ENCODE data around the gene INHA. TPM values are rescaled to one million over a fixed set of nuclear protein-coding genes. Genes with fewer than 3 reads are reported as not detected.

INHA gene
- polyA plus RNA-seq, 1 of the 3 experiments (the other 2 are of a cell fraction): 1.2 TPM

- peaks cover 12 to 69% of the 10 kb centered on the region in 2 experiments; a peak in 2 of 4 replicates for H3K4me1 ChIP-seq (ENCODE audit: control insufficient read depth in 1 of 2, insufficient read depth in 2 of 2, low read depth in 1 of 2, low read length in 1 of 2)
- H3K4me2 ChIP-seq: no peak overlapping the region
- no peaks in the 10 kb centered on the region for H3K27me3 ChIP-seq (ENCODE audit: insufficient read depth)
- TF ChIP-seq TAF1 (IDR thresholded peaks at IDR 0.05; ENCODE audit: borderline replicate concordance, low read depth, low read length) (no peak), MEF2A (IDR thresholded peaks at IDR 0.05; ENCODE audit: borderline replicate concordance, low read depth) (no peak)
- H3K36me3 ChIP-seq (replicated peaks in 1 of 2; ENCODE audit: control insufficient read depth in 1 of 2, insufficient read depth in 2 of 2, low read length in 1 of 2): no peaks in the 10 kb centered on the region
- no peaks in the 10 kb centered on the region for H3F3A ChIP-seq (replicated peaks; ENCODE audit: insufficient read depth)
- WGBS (ENCODE audit: low lambda C conversion rate): 61% methylated on average over 2 of the region's 2 CpGs
- H3K27ac ChIP-seq (ENCODE audit: low read depth in 2 of 2, low read length in 1 of 2): peak overlapping the region in 1 of 2 experiments; percentile 98; a peak in 2 of 4 replicates
- H3K79me2 ChIP-seq (ENCODE audit: insufficient read depth): no peaks in the 10 kb centered on the region
- H4K20me1 ChIP-seq (ENCODE audit: insufficient read depth): no peaks in the 10 kb centered on the region
- ChIA-PET POLR2A (interaction anchor here (1.4 to 8.0 kb wide), 3 partner anchors 12 to 71 kb away, joined by 5 to 210 read pairs (median 53); partner anchors contain the start of genes ASIC4 and GMPPA), CTCF (interaction anchor here (1.9 to 62.1 kb wide), 5 partner anchors 16 to 136 kb away, joined by 4 to 2824 read pairs (median 168); partner anchors contain the start of genes ASIC4, CHPF, GMPPA and TMEM198)
- H3K9ac ChIP-seq: no peak overlapping the region
- H3K4me3 ChIP-seq (ENCODE audit: low read depth in 2 of 2, low read length in 1 of 2): no peak overlapping the region
- no peak overlapping the region for H2AFZ ChIP-seq (ENCODE audit: low read depth)
- H3K9me2 ChIP-seq: no peaks in the 10 kb centered on the region
- DNase-seq: no peak
- H3K9me3 ChIP-seq: no peaks in the 10 kb centered on the region
Measured at GRCh38 chr2:219524817-219525216, 47.3 kb upstream of the INHA start.

- Histone ChIP-seq H3K4me1 (ENCODE audit: control insufficient read depth in 1 of 2, insufficient read depth in 2 of 2, low read depth in 1 of 2, low read length in 1 of 2) (peaks cover 12 to 67% of the 10 kb centered on the region in 2 experiments; a peak in 2 of 4 replicates), H3K4me2 (no peak overlapping the region), H4K20me1 (ENCODE audit: insufficient read depth) (no peaks in the 10 kb centered on the region), H3K36me3 (replicated peaks in 1 of 2; ENCODE audit: control insufficient read depth in 1 of 2, insufficient read depth in 2 of 2, low read length in 1 of 2) (no peaks in the 10 kb centered on the region), H3K79me2 (ENCODE audit: insufficient read depth) (no peaks in the 10 kb centered on the region), H3F3A (replicated peaks; ENCODE audit: insufficient read depth) (no peaks in the 10 kb centered on the region), H3K27ac (ENCODE audit: low read depth in 2 of 2, low read length in 1 of 2) (peak overlapping the region in 1 of 2 experiments; percentile 98; a peak in 2 of 4 replicates), H3K9ac (no peak overlapping the region), H3K9me2 (no peaks in the 10 kb centered on the region), H3K9me3 (no peaks in the 10 kb centered on the region), H2AFZ (ENCODE audit: low read depth) (no peak overlapping the region), H3K4me3 (ENCODE audit: low read depth in 2 of 2, low read length in 1 of 2) (no peak overlapping the region; a peak in 1 of 4 replicates), H3K27me3 (ENCODE audit: insufficient read depth) (no peaks in the 10 kb centered on the region; the same call in 1 of the 2 replicates)
- DNase-seq: peak; percentile 91
- CTCF ChIA-PET: interaction anchor here (1.3 to 62.1 kb wide), 6 partner anchors 15 to 137 kb away, joined by 3 to 2824 read pairs (median 161); partner anchors contain the start of genes ASIC4, CHPF, GMPPA and TMEM198
- POLR2A ChIA-PET: interaction anchor here (0.9 to 8.0 kb wide), 10 partner anchors 13 to 72 kb away, joined by 3 to 210 read pairs (median 7); partner anchors contain the start of genes ASIC4, CHPF, GMPPA and INHA
- TF ChIP-seq EP300 (IDR thresholded peaks at IDR 0.05; ENCODE audit: borderline replicate concordance in 1 of 2, low read depth in 1 of 2, low read length in 1 of 2) (peak in 1 of 2 experiments; percentile 91; a peak in 2 of 4 replicates), CTCF (IDR thresholded peaks at IDR 0.05) (no peak), USF1 (IDR thresholded peaks at IDR 0.05; ENCODE audit: borderline replicate concordance, low read depth) (no peak), RCOR1 (IDR thresholded peaks at IDR 0.05; ENCODE audit: low read length) (peak; percentile 89), GATA2 (CRISPR knock-in tag; IDR thresholded peaks at IDR 0.05) (peak; percentile 99), FOXJ3 (CRISPR knock-in tag; IDR thresholded peaks at IDR 0.05) (peak; percentile 86), SMC3 (IDR thresholded peaks at IDR 0.05; ENCODE audit: low read depth, low read length) (peak; percentile 22; the same call in 1 of the 2 replicates), EZH2phosphoT487 (IDR thresholded peaks at IDR 0.05; ENCODE audit: borderline replicate concordance, low read depth) (no peak), YY1 (IDR thresholded peaks at IDR 0.05; ENCODE audit: low read depth) (no peak), MXI1 (IDR thresholded peaks at IDR 0.05; ENCODE audit: low read depth, low read length) (0 out of 2 replicates have a peak, but pooled peaks have one; percentile 66), RAD21 (IDR thresholded peaks at IDR 0.05; ENCODE audit: low read length) (peak; percentile 38), CHD2 (IDR thresholded peaks at IDR 0.05; ENCODE audit: low read length, partially characterized antibody) (peak; percentile 83), REST (IDR thresholded peaks at IDR 0.05; ENCODE audit: low read depth, low read length) (peak; percentile 69)
- WGBS (ENCODE audit: low lambda C conversion rate): 50% methylated on average over 6 of the region's 9 CpGs
Measured at GRCh38 chr2:219525533-219526232, 46.4 kb upstream of the INHA start.
